Activated CD4-positive, alpha-beta T cell treated with anti-CD3 and anti-CD28 coated beads, Interleukin-2, Interleukin-6, amounts not matched to agents 100 ng/mL and 50 ng/mL, durations not matched to agents 16 hours and 8 hours (primary cell): ENCODE results near the gene NCK2.
A peak's percentile ranks its signal among the peaks of the same experiment; 100 is the strongest.

ENCODE experiments used
- DNase-seq: peaks from one replicate; pipeline ENCODE4 v3.0.0-alpha.2; 2020

The NCK2 gene

GRCh38 chr2:105820151-105820550 is 75.4 kb downstream of the NCK2 start:
- DNase-seq: no peak

GRCh38 chr2:105820691-105821090 is 76.0 kb downstream of the NCK2 start:
- no peak for DNase-seq

- no peak for DNase-seq
These were observed 76.9 kb downstream of the NCK2 start for GRCh38 chr2:105821428-105822125.

- DNase-seq: no peak
These were observed 77.5 kb downstream of the NCK2 start for GRCh38 chr2:105822186-105822585.

- no peak for DNase-seq
These were observed 79.7 kb downstream of the NCK2 start for GRCh38 chr2:105824446-105824845.

- peak; percentile 58 for DNase-seq
These were observed 82.8 kb downstream of the NCK2 start for GRCh38 chr2:105827351-105828096.

GRCh38 chr2:105828558-105828957 is 83.8 kb downstream of the NCK2 start:
- no peak for DNase-seq

GRCh38 chr2:105834931-105835330 is 90.2 kb downstream of the NCK2 start:
- no peak for DNase-seq

- DNase-seq: no peak
These were observed 91.6 kb downstream of the NCK2 start for GRCh38 chr2:105836341-105836740.

- DNase-seq: peak; percentile 59
These were observed 92.4 kb downstream of the NCK2 start for GRCh38 chr2:105836840-105837692.

GRCh38 chr2:105839793-105840192 is 95.1 kb downstream of the NCK2 start:
- no peak for DNase-seq

- DNase-seq: peak; percentile 42
These were observed 96.2 kb downstream of the NCK2 start for GRCh38 chr2:105840933-105841332.

- no peak for DNase-seq
These were observed 96.8 kb downstream of the NCK2 start for GRCh38 chr2:105841551-105841950.

- DNase-seq: no peak
These were observed 97.8 kb downstream of the NCK2 start for GRCh38 chr2:105842555-105842954.

GRCh38 chr2:105843476-105844374 is 99.0 kb downstream of the NCK2 start:
- DNase-seq: no peak

- no peak for DNase-seq
These were observed 101.3 kb downstream of the NCK2 start for GRCh38 chr2:105845976-105846375.

GRCh38 chr2:105847056-105847455 is 102.3 kb downstream of the NCK2 start:
- no peak for DNase-seq

GRCh38 chr2:105848367-105848766 is 103.7 kb downstream of the NCK2 start:
- DNase-seq: no peak

- DNase-seq: no peak
These were observed 104.9 kb downstream of the NCK2 start for GRCh38 chr2:105849431-105850179.

GRCh38 chr2:105852066-105852465 is 107.4 kb downstream of the NCK2 start:
- no peak for DNase-seq

- DNase-seq: no peak
These were observed 108.8 kb downstream of the NCK2 start for GRCh38 chr2:105853354-105854088.
